GM19328 (cell line): ENCODE results near the gene TJP1.
"Not testable (repeated sequence)": the region's sequence is repeated elsewhere in the genome, so short reads cannot be mapped to it uniquely, and the experiment has no call there.

Experiments
- ATAC-seq: cut with Tn5 transposase; IDR thresholded peaks from one replicate; pipeline ENCODE4 v1.9.1; 2021; ENCODE audit warnings: mild to moderate bottlenecking, moderate library complexity; ENCODE audit not compliant: unreplicated experiment

TJP1 gene

GRCh38 chr15:29685156-29686078 lies 136.9 kb downstream of the TJP1 start:
- ATAC-seq: no peak

GRCh38 chr15:29682781-29683180 lies 139.5 kb downstream of the TJP1 start:
- no peak for ATAC-seq

- no peak for ATAC-seq
Measured at GRCh38 chr15:29682361-29682760, 139.9 kb downstream of the TJP1 start.

GRCh38 chr15:29681946-29682345 lies 140.3 kb downstream of the TJP1 start:
- ATAC-seq: no peak

- no peak for ATAC-seq
Measured at GRCh38 chr15:29681166-29681845, 141.0 kb downstream of the TJP1 start.

- ATAC-seq: no peak
Measured at GRCh38 chr15:29680465-29681165, 141.7 kb downstream of the TJP1 start.

- no peak for ATAC-seq
Measured at GRCh38 chr15:29678504-29679034, 143.7 kb downstream of the TJP1 start.

GRCh38 chr15:29677871-29678461 lies 144.3 kb downstream of the TJP1 start:
- no peak for ATAC-seq

- no peak for ATAC-seq
Measured at GRCh38 chr15:29677455-29677854, 144.8 kb downstream of the TJP1 start.

- ATAC-seq: no peak
Measured at GRCh38 chr15:29676961-29677402, 145.3 kb downstream of the TJP1 start.

- not testable (repeated sequence) for ATAC-seq
Measured at GRCh38 chr15:29676374-29676960, 145.8 kb downstream of the TJP1 start.

- no peak for ATAC-seq
Measured at GRCh38 chr15:29675791-29676301, 146.4 kb downstream of the TJP1 start.

GRCh38 chr15:29674661-29675533 lies 147.4 kb downstream of the TJP1 start:
- ATAC-seq: no peak

GRCh38 chr15:29672923-29673809 lies 149.1 kb downstream of the TJP1 start:
- ATAC-seq: no peak

GRCh38 chr15:29672446-29672845 lies 149.8 kb downstream of the TJP1 start:
- ATAC-seq: no peak

- ATAC-seq: not testable (repeated sequence)
Measured at GRCh38 chr15:29672046-29672445, 150.2 kb downstream of the TJP1 start.

- no peak for ATAC-seq
Measured at GRCh38 chr15:29670998-29671981, 151.0 kb downstream of the TJP1 start.
